Suprapubic skin (tissue), 3 donors: ENCODE data around the gene FRG2B.
"Not testable (repeated sequence)": the region's sequence is repeated elsewhere in the genome, so short reads cannot be mapped to it uniquely, and the experiment has no call there.

Experiments
- CTCF ChIP-seq, 2 donors: fragments of 200-600 bp in 1 of 2; fragments of 450-650 bp in 1 of 2; sonication (generic) in 1 of 2; IDR thresholded peaks; one replicate each; pipeline ENCODE4 v1.5.1; 2016 to 2019; ENCODE audit warnings: antibody characterized with exemption in 2 of 2, mild to moderate bottlenecking in 1 of 2, moderate library complexity in 1 of 2
- POLR2A ChIP-seq, 2 donors: fragments of 450-650 bp; IDR thresholded peaks; one replicate each; pipeline ENCODE4 v1.6.1; 2017; ENCODE audit warnings: antibody characterized with exemption in 2 of 2, mild to moderate bottlenecking in 2 of 2, moderate library complexity in 2 of 2

GRCh38 chr10:133603434-133603833 lies 23.2 kb downstream of the FRG2B start:
- TF ChIP-seq POLR2A, CTCF (IDR thresholded peaks at IDR 0.05): not testable (repeated sequence)
